Germinal center (tissue), 1 donor: Measurements from ENCODE around the gene FAT2.
"Not testable (repeated sequence)": the region's sequence is repeated elsewhere in the genome, so short reads cannot be mapped to it uniquely, and the experiment has no call there.

Experiments
- DNase-seq: peaks from one replicate; pipeline ENCODE4 v3.0.0; 2012; ENCODE audit warnings: mixed read lengths, low spot score

The FAT2 gene

DNA sequence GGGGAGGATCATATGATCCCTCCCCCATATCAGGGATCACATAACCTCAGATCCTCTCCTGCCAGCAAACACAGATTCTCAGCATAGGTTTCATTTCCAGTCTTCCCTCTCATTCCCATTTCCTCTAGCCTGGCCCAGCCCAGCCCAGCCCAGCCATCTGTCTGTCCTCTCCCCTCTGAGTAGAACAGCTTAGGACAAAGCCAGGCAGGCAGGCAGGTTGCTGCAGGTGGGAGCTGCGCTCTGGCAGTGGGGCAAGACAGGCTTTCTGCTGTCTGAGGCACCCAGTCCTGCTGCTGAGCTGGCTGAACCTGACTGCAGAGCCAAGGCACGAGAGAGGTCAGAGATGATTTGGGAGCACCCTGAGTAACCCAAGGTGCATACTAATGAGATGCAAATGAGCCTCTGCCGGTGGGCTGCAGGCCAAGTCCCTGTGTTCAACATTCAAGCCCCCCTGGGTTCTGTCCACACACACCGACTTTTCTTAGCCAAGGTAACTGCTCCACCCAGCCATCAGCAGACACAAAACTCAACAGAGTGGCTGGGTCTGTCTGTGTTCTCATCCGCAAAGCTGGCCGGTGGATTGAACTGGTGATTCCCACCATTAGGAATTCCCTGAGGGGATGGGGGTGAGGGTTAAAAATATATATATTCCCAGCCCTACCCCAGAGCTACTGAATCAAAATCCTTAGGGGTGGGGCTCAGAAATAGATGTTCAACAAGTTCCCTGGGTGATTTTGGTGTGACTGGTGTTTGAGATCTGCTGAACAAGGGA, 9.1 kb downstream of the FAT2 start:
- DNase-seq: no peak

DNA sequence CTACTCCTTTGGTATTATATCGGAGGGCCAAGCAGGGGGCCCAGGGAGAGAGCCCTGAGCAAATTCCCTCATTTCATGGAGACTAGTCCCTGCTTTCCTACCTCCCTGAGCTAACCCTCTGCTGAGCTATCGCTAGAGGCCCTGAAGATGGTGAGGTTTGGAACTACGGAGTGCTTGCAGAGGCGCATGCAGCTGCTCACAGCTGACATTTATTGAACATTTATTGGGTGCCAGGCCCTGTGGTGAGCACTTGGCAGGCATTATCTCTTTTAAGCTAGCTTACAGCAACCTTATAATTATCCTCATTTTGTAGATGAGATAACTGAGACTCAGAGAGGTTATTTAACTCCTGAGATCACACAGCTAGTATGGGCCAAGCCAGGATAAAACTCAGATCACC, 9.8 kb downstream of the FAT2 start:
- DNase-seq: no peak

DNA sequence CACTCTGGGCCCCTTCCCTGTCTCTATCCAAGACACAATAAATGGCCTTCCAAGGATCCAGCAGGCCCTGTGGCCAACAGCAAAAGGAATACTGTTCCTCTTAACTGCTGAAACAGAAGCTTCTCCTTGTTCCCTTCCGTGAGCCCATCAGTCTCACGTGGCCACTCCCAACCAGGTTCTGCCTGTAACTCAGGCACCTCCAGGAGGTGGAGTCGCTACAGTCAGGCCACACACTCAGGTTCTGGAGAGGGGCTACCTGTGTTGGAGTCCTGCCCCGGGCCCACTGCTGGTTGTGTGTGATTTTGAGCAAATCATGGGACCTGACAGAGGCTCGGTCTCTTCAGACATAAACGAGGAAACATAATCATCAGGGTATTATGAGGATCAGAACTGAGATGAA, 10.3 kb downstream of the FAT2 start:
- DNase-seq: no peak

DNA sequence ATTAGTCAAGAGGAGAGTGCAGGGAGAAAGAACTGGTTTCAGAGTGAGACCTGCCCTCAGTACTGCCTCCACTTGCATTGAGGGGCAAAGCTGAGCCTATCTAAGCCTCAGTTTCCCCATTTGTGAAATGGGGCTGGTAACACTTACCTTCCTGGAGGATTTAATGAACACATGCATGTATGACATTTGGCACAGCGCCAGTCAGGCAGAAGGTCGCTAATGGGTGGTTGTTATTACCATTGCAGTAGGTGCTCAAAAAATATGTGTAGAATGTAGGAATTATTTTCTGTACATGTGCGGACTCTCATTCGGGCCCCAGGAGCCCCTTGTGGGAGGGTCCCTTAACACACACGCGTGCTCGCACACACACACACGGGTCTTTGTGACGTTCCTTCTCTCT, 10.9 kb downstream of the FAT2 start:
- no peak for DNase-seq

DNA sequence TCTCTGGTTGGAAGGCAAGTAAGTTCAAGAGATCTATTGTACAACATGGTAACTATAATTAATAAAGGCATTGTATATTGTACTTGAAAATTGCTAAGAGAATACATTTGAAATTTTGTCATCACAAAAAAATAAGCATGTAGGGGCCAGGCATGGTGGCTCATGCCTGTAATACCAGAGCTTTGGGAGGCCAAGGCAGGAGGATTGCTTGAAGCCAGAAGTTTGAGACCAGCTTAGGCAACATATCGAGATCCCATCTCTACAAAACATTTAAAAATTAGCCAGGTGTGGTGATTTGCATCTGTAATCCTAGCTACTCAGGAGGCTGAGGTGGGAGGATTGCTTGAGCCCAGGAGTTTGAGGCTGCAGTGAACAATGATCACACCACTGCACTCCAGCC, 12.0 kb downstream of the FAT2 start:
- DNase-seq: not testable (repeated sequence)

DNA sequence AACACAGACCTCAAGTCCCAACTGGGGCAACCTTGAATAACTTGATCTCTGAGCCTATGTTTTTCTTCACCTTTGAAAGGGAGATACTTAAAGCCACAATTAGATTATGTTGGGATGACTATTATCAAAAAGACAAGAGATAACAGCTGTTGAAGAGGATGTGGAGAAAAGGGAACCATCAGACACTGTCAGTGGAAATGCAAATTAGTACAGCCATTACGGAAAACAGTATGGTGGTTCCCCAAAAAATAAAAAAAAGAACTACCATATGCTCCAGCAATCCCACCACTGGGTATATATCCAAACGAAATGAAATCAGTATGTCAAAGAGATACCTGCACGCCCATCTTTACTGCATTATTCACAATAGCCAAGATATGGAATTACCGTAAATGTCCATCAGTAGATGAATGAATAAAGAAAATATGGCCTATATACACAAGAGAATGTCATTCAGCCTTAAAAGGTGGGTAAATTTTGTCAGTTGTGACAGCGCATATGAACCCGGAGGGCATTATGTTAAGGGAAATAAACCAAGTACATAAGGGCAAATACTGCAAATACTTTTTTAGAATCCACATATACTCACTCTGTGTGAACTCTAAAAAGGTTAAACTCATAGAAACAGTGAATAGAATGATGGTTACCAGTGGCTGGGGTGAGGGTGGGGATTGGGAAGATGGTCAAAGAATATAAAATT, 12.7 kb downstream of the FAT2 start:
- no peak for DNase-seq

DNA sequence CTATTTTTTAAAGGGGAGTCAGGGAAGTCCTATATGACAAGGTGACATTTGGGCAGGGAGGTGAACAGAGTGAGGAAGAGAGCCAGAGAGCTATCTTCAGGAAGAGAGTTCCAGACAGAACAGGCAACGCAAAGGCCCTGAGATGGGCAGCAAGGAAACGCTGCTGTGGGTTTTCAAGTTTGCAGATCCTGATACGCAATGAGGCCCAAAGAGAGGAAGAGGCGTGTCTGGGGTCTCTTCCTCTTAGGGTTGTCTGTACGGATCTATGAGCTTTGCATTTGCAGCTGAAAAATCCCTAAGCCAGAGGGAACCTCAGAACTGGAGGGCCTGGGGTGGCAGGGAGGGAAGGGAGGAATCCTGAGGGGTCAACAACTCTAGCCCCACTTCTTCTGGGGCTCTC, 13.6 kb downstream of the FAT2 start:
- peak; percentile 29 for DNase-seq

DNA sequence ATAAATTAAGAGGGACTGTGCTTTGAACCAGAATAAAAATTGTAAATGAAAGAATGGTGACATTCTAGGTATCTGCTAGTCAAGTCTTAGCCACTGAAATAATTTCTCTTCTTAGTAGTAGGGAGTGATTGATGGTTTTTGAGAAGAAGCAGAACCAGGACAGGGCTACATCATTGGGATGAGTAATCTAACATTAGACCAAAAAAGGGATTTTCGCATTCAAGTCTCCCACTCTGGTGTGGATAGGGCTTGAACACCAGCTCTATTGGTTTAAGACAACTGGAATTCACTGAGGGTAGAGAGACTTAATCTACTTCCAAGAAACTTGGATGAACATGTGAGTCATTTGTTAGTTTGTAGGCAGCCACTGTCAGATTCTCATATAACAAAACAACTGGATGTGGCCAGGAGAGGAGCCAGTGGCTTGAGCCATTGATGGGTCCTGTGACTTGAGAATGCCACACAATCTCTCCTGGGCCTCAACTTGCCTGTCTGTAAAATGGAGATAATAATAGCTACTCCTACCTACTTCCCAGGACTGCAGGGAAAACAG, 16.6 kb downstream of the FAT2 start:
- DNase-seq: no peak

DNA sequence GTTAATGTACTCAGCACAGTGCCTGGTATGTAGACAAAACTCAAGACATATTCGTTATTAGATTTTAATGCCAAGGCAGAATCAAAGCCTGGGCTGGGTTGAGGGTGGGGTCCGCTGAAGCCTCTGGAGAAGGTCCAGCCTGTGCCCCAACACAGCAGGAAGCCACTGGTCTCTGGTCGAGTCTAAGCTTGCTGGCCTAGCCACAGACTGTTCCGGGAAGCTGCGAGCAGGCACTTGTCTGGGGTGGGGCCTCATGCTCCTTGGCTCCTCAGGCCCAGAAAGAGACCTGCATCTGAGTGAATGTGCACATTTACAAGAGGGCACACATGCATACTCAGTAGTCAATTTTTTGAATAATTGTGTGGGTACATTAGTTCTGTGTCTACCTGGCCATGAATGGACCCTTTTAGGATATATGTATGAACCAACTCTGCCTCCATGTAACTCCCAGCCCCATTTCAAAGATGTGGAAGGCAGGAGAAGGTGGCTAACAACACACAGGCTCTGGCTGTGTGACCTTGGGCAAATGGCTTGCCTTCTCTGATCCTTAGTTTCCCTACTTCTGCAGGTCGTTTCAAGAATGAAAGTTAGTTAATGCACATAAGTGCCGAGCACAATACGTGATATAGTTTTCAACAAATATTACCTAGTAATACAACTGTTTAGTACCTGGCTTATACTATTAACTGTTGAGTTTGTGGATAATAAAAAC, 18.3 kb downstream of the FAT2 start:
- DNase-seq: no peak

DNA sequence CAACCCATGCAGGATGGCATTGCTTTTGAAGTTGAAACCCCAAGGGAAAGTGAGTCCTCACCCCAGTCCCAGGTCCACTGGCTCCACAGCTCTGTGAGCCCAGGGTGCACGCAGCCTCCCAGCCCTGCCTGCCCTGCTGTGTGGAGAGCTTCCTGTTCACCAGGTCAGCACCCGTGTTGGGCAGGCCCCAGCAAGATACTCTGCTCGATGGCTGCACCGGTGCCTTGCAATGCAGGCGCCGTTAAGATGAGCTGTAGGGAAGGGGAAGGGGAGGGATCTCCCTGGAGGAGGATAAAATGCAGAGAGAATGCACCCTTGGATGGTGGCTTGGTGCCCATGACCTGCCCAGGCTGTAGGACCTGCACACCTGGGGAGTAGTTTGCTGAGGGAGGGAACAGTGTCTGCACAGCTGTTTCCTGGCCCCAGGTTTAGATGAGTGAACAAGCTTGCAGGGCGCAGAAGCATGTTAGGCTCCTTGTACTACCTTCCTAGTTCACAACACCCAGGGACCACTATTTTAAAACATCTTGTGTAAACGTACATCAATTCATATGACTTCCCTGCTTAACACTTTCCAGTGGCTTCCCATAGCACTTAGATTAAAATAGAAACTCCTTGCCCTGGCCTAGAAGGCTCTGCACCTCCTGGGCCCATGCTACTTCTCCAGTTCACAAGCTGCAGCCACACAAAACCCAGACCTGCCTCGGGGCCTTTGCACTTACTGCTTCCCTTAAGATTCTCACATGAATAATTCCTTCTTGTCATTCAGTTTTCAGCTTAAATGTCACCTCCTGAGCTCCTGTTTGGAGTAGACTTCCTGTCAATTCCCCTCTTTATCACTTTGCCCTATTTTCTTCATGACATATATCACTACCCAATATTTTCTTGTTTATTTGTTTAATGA, 19.6 kb downstream of the FAT2 start:
- DNase-seq: no peak

DNA sequence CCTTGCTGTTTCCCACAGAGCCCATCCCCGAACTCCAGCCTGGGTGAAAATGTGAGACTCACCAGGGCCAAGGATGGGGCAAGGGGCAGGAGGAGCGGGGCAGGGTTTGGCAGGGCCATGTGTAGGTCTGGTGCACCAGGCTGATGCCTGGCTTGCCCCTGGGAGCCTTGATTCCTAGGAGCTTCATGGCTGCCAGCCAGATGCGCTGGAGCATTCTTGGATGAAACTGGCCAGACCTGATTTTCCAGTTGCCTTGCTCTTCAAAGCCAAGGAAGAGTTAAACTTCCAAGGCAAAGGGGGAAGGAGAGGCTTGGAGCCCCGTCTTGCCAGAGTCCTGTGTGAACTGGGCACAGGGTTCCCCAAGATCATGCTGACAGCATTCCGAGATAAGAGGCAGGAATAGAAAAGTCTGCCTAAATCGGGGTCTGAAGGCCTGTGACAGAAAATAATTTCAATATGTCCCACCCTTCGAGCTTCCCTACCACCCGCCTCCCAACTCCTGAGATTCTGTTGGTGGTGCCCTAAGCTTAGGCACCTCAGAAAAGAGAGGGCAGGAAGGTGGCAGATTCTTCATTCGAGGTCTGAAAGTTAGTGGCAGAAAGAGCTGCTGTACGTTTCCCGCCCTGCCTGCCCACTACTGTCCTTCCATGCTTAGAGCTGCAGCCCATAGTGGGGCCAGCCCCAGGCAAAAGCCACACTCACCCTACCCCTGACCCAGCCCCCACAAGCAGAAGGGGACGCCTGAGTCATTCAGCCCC, 20.4 kb downstream of the FAT2 start:
- no peak for DNase-seq

DNA sequence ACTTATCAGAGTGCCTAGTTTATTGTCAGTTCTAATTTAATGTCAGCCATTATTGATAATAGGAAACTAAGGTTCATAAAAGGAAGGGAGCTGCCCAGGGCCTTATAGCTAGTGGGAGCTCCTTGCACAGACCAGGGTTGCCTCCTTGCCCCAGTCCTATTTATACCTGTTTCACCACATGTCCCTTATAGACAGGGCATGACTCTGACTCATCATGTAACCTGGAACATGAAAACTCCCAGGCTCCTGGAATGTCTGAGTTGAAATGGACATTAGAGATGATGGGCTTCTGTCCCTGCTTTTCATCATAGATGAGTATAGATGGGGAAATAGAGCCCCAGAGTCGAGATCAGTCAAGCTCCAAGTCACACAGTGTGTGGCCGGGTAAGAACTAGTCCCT, 21.1 kb downstream of the FAT2 start:
- DNase-seq: no peak

DNA sequence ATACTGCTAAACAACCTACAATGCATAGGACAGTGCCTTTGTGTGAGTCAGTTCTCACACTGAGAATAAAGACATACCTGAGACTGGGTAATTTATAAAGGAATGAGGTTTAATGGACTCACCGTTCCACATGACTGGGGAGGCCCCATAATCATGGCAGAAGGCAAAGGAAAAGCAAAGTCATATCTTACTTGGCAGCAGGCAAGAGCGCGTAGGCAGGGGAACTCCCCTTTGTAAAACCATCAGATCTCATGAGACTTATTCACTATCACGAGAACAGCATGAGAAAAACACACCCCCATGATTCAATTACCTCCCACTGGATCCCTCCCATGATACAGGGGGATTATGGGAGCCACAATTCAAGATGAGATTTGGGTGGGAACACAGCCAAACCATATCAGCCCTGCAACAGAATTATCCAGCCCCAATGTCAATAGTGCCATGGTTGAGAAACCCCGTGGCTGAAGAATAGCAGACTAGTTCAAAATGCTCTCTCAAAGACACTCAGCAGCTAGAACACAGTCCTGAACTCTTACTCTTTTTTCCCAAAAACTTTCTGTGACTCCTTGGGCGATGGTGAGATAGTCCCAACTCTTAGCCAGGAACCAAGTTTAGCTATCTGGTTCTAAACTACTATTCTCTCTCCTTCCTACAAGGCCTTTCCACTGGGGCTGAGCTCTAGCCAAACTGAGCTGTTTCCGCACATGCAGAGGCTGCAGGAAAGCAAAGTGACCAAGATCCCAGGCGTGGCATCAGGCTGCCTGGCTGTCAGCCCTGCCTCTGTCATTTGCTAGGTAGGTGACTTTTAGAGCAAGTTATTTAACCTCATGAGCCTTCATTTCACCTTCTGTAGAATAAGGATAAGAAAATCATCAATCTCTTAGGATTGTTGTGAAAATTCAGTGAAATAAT, 21.7 kb downstream of the FAT2 start:
- no peak for DNase-seq

DNA sequence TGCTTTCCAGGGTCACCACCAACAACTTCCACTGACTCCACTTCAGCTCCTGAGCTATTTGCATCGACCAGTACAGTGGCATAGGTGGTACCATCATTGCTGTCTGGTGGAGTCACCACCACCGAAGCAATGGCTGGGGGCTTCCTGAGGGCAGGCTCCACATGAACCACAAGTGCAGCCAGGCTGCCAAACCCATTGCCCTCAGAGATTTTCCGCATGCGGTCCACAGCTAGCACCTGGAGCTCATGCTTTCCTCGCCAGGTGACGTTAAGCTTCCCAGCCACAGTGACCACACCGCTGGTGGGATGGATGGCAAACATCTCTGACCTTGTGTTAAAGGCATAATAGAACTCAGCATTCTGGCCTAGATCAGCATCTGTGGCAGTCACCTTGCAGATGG, 23.1 kb downstream of the FAT2 start:
- DNase-seq: no peak

DNA sequence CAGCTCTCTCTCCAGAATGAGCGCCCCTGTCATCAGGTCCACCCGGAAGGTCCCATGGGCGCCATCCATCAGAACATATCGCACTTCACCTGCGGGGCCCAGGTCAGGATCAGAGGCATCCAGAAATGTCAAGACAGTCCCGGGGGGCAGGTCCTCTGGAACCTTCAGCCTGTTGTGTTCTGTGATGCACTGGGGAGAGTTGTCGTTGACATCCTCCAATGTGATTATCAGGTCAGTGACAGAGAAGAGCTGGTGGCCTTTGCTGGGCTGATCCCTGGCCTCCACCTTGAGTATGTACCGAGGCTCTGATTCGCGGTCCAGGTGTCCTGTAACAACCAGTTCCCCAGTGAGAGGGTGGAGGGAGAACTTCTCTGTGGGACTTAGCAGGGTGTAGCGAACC, 25.2 kb downstream of the FAT2 start:
- no peak for DNase-seq

DNA sequence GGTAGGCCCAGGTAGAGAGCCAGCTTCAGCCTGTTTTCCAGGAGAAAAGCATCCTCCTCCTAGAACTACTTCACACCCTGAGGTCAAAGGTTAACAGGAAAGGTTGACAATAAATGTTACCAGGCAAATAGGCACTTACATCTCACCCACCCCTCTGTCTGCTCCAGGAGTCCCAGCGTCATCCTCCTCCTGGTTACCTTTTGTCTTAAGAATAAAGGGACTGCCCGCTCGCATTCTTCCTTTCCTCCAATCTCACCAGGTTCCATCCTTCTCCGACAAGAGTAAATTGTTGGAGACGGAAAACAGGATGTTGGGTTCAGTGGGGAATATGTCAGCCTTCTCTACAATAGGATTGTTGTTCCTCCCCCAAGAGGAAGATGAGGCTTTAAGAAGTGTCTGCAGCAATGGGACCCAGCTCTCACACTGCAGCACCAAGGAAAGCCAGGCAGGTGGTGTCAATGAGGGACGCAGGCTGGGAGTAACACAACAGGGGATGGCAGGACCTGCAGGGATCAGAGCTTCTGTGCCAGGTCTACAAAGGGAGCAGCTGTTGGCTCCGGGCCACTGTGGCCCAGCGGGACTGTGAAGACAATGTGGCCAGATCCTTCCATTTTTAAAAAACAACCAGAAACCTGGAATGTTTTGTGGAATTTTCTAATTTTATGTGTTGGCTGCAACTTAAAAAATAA, 29.0 kb downstream of the FAT2 start:
- no peak for DNase-seq

DNA sequence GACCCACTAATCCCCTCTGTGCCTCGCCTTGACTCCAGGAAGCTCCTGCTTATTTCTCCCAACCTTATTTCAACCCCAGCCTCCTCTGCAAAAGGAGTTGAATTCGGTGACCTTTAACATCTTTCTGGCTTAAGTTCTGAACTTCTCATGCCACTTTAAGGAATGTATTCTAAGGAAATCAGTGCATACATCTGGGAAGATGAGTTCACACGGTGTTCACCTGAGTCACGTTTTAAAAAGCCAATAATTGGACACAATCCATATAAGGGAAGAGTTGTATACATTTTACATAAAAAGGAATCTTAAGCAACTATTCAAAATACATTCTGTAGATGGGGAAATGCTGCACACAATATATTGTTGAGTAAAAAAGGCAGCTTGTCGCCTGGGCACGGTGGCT, 33.2 kb downstream of the FAT2 start:
- no peak for DNase-seq

DNA sequence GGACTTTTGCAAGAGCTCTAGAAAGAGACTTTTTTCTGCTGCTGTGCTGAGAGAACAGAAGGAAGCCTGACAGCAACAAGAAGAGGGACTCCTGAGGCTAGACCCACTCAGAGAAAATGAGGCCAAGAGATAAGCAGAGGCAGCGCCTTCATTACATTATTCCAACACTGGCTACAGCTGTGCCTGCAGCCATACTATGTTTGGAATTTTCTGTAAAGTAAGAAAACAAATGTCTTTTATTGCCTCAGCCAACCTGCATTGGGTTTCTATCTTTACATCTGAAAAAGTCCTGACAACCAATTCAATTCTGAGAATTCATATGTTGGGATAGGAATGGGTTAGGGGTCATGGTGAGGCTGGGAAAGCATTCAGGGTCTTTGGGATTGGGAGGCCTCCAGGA, 33.7 kb downstream of the FAT2 start:
- no peak for DNase-seq

DNA sequence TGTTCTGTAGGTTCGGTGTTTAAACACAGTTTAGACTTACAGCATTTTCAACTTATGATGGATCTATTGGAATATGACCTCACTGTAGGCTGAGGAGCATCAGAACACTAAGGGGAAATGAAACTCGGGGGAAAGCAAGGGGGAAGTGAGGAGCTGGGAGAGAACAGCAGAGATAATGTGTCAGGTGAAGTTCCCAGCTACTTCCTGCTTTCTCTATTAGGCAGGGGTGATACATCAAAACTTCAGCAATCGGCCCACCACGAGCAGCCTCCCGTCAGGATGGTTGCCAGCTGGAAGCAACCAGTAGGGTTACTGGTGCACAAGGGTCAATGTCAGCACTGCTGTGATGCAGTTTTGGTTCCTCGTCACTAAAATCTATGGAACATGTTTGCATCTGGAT, 34.3 kb downstream of the FAT2 start:
- peak; percentile 59 for DNase-seq
